ENCODE measurements around the gene C19orf47. TPM values are rescaled to one million over a fixed set of nuclear protein-coding genes. Genes with fewer than 3 reads are reported as not detected.

Gene C19orf47
- total and polyA plus RNA-seq, 2 donors (not counting 3 experiments of a cell fraction or from before 2014, with no cell fraction given), result 16.4 to 27.0 TPM

GRCh38 chr19:40282209-40282580 is 66.0 kb downstream of the C19orf47 start:
- H3K4me2 ChIP-seq (ENCODE audit: insufficient read depth, low read length), result no peak overlapping the region
- FAIRE-seq (no peak), DNase-seq (ENCODE audit: low read depth, low spot score) (no peak)
- H3K9me1 ChIP-seq (replicated peaks; ENCODE audit: control insufficient read depth, extremely low read depth, insufficient read depth, low read length), result no peaks in the 10 kb centered on the region
- peaks cover 74% of the 10 kb centered on the region for H3K79me2 ChIP-seq (ENCODE audit: control insufficient read depth, insufficient read depth, low read length)
- ChIA-PET CTCF (no interaction called here), POLR2A (no interaction called here)
- dilution Hi-C loops (cut with MboI; ENCODE audit: extremely low pct_ligation_motif_present, low sequenced_read_pairs), result no loop called here
- H3K27me3 ChIP-seq (ENCODE audit: control insufficient read depth in 2 of 2, insufficient read depth in 2 of 2, low read length in 2 of 2), result no peaks in the 10 kb centered on the region
- peaks cover 11% of the 10 kb centered on the region for H3K4me1 ChIP-seq (ENCODE audit: control insufficient read depth, extremely low read depth, insufficient read depth, low read length)
- peaks cover 0 to 3% of the 10 kb centered on the region in 2 experiments for H3K36me3 ChIP-seq (ENCODE audit: control insufficient read depth in 2 of 2, extremely low read depth in 1 of 2, insufficient read depth in 2 of 2, low read length in 2 of 2)
- H2AFZ ChIP-seq (ENCODE audit: low read depth, low read length), result no peak overlapping the region
- BruUV-seq (replicated peaks), result no TSS peak
- H3K27ac ChIP-seq (ENCODE audit: insufficient read depth, low read depth, low read length), result no peak overlapping the region
- intact Hi-C loops (cut with micrococcal nuclease), result no loop called here
- no peaks in the 10 kb centered on the region for H3K9me3 ChIP-seq (replicated peaks; ENCODE audit: control insufficient read depth, insufficient read depth, low read length)
- H3K9ac ChIP-seq (replicated peaks; ENCODE audit: extremely low read depth, insufficient read depth, low read length), result no peak overlapping the region
- H3K4me3 ChIP-seq (replicated peaks in 1 of 3; ENCODE audit: insufficient read depth in 1 of 3, low read depth in 1 of 3, low read length in 3 of 3), result no peak overlapping the region
- no peak for TF ChIP-seq GATA2 (IDR thresholded peaks at IDR 0.05; ENCODE audit: insufficient read depth, insufficient read length, low read depth, low read length)
- TF ChIP-seq POLR2AphosphoS5 (IDR thresholded peaks at IDR 0.05; ENCODE audit: insufficient read depth, low read depth, low read length), result no peak
- no peak for TF ChIP-seq CTCF (IDR thresholded peaks at IDR 0.05; ENCODE audit: extremely low read depth in 1 of 2, insufficient read depth in 1 of 2, low read depth in 1 of 2, low read length in 2 of 2)
- no peak for TF ChIP-seq EZH2 (IDR thresholded peaks at IDR 0.05; ENCODE audit: borderline replicate concordance, low read depth, low read length, severe bottlenecking)
- TF ChIP-seq FOS (IDR thresholded peaks at IDR 0.05; ENCODE audit: borderline replicate concordance, insufficient read depth, low read length), result no peak
- TF ChIP-seq JUN (IDR thresholded peaks at IDR 0.05; ENCODE audit: borderline replicate concordance, insufficient read depth, insufficient read length, low read depth), result no peak
- TF ChIP-seq MYC (IDR thresholded peaks at IDR 0.05; ENCODE audit: low read depth, low read length), result no peak
- TF ChIP-seq, protein P1, sequence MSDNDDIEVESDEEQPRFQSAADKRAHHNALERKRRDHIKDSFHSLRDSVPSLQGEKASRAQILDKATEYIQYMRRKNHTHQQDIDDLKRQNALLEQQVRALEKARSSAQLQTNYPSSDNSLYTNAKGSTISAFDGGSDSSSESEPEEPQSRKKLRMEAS (IDR thresholded peaks at IDR 0.05; ENCODE audit: insufficient read depth, insufficient read length), result no peak
- no peak for TF ChIP-seq POLR2A (IDR thresholded peaks at IDR 0.05; ENCODE audit: low read depth, low read length)
- no peaks in the 10 kb centered on the region for H4K20me1 ChIP-seq (replicated peaks; ENCODE audit: control insufficient read depth, extremely low read depth, insufficient read depth, low read length)

Data from endothelial cell of umbilical vein (primary cell).